SK-N-SH (cell line): ENCODE results near the gene KCTD11. TPM values are rescaled to one million over a fixed set of nuclear protein-coding genes. Genes with fewer than 3 reads are reported as not detected.

Source experiments
- CTCF ChIA-PET: fragments of 300-600, 350-600 bp; formaldehyde crosslinking; extraction: SDS; loops from one replicate; lab custom pipeline; 2021; lab: Yijun Ruan, JAX
- POLR2A ChIA-PET: fragments of 350-600 bp; sonication (Branson Sonifier 250); formaldehyde crosslinking; extraction: SDS; loops from one replicate; lab custom pipeline; 2020; ENCODE audit warnings: antibody characterized with exemption, inconsistent platforms; lab: Yijun Ruan, JAX
- DNase-seq: peaks from one replicate; pipeline ENCODE4 v3.0.0; 2012
- H2AFZ ChIP-seq: fragments of 200-600 bp; sonication (generic); 2 replicates; pipeline ENCODE4 v1.8.1; 2016; ENCODE audit warnings: antibody characterized with exemption, mild to moderate bottlenecking, low read depth
- H3F3A ChIP-seq: fragments of 200-600 bp; sonication (generic); replicated peaks from 2 replicates; pipeline ENCODE3; 2016; ENCODE audit warnings: antibody characterized with exemption, mild to moderate bottlenecking; ENCODE audit not compliant: insufficient read depth
- H3K27ac ChIP-seq, 2 experiments: fragments of 200-500 bp in 1 of 2; fragments of 200-600 bp in 1 of 2; sonication (Bioruptor generic) in 1 of 2; sonication (generic), shearing (Covaris generic) in 1 of 2; 2 replicates each; pipeline versions ENCODE4 v1.5.1 to v1.6.1; 2014 to 2016; ENCODE audit warnings: low read depth in 2 of 2, inconsistent platforms in 1 of 2, low read length in 1 of 2, mild to moderate bottlenecking in 1 of 2, mixed read lengths in 1 of 2
- H3K27me3 ChIP-seq: fragments of 200-600 bp; sonication (generic), shearing (Covaris generic); 2 replicates; pipeline ENCODE4 v1.6.1; 2016; ENCODE audit warnings: mixed run types; ENCODE audit not compliant: insufficient read depth
- H3K36me3 ChIP-seq, 2 experiments: fragments of 200-500 bp in 1 of 2; fragments of 200-600 bp in 1 of 2; sonication (Bioruptor generic) in 1 of 2; sonication (generic) in 1 of 2; replicated peaks in 1 of 2; 2 replicates each; pipeline versions ENCODE3 to v1.5.1; 2014 to 2016; ENCODE audit warnings: low read length in 1 of 2, mild to moderate bottlenecking in 1 of 2; ENCODE audit not compliant: insufficient read depth in 2 of 2, control insufficient read depth in 1 of 2
- H3K4me1 ChIP-seq, 2 experiments: fragments of 200-500 bp in 1 of 2; fragments of 200-600 bp in 1 of 2; sonication (Bioruptor generic) in 1 of 2; sonication (generic), shearing (Covaris generic) in 1 of 2; 2 replicates each; pipeline versions ENCODE4 v1.5.1 to v1.6.1; 2014 to 2016; ENCODE audit warnings: low read depth in 1 of 2, low read length in 1 of 2, mixed run types in 1 of 2; ENCODE audit not compliant: insufficient read depth in 2 of 2, control insufficient read depth in 1 of 2
- H3K4me2 ChIP-seq: fragments of 200-600 bp; sonication (generic), shearing (Covaris generic); 2 replicates; pipeline ENCODE4 v1.6.1; 2017; ENCODE audit warnings: mixed run types
- H3K4me3 ChIP-seq, 2 experiments: fragments of 200-500 bp in 1 of 2; fragments of 200-600 bp in 1 of 2; sonication (Bioruptor generic) in 1 of 2; sonication (generic), shearing (Covaris generic) in 1 of 2; 2 replicates each; pipeline versions ENCODE4 v1.5.1 to v1.8.1; 2014 to 2016; ENCODE audit warnings: low read depth in 2 of 2, inconsistent platforms in 1 of 2, low read length in 1 of 2, mild to moderate bottlenecking in 1 of 2, mixed read lengths in 1 of 2, moderate library complexity in 1 of 2
- H3K79me2 ChIP-seq: fragments of 200-600 bp; sonication (generic); 2 replicates; pipeline ENCODE4 v1.8.1; 2017; ENCODE audit warnings: mild to moderate bottlenecking; ENCODE audit not compliant: insufficient read depth
- H3K9ac ChIP-seq: fragments of 200-600 bp; sonication (generic); 2 replicates; pipeline ENCODE4 v1.6.1; 2017; ENCODE audit warnings: mixed run types
- H3K9me2 ChIP-seq: fragments of 200-600 bp; sonication (generic); 2 replicates; pipeline ENCODE4 v1.6.1; 2017; ENCODE audit warnings: mixed run types
- H3K9me3 ChIP-seq: fragments of 200-600 bp; sonication (generic); 2 replicates; pipeline ENCODE4 v1.6.1; 2017; ENCODE audit warnings: mixed run types, mild to moderate bottlenecking, moderate library complexity
- H4K20me1 ChIP-seq: fragments of 200-600 bp; sonication (generic); 2 replicates; pipeline ENCODE4 v1.6.1; 2017; ENCODE audit warnings: mild to moderate bottlenecking, mixed run types; ENCODE audit not compliant: insufficient read depth
- EP300 ChIP-seq, 2 experiments: IDR thresholded peaks; 2 replicates each; pipeline versions ENCODE4 v1.4.0 to v1.6.1; 2012; ENCODE audit warnings: borderline replicate concordance in 1 of 2, low read depth in 1 of 2, low read length in 1 of 2
- EZH2phosphoT487 ChIP-seq: fragments of 200-600 bp; sonication (generic); IDR thresholded peaks from 2 replicates; pipeline ENCODE4 v1.6.1; 2017; ENCODE audit warnings: low read depth, mixed run types, mild to moderate bottlenecking, antibody characterized with exemption, moderate library complexity, borderline replicate concordance
- FOXJ3 ChIP-seq: sonication (generic); formaldehyde crosslinking; IDR thresholded peaks from 2 replicates; pipeline ENCODE4 v1.5.1; 2020; ENCODE audit warnings: mild to moderate bottlenecking, missing genetic modification reagents
- FOXM1 ChIP-seq: IDR thresholded peaks from 2 replicates; pipeline ENCODE4 v1.4.0; 2012; ENCODE audit warnings: low read depth, mild to moderate bottlenecking
- GATA2 ChIP-seq: sonication (generic); formaldehyde crosslinking; IDR thresholded peaks from 2 replicates; pipeline ENCODE4 v1.5.0; 2020; ENCODE audit warnings: mild to moderate bottlenecking, missing genetic modification reagents
- JUND ChIP-seq: IDR thresholded peaks from 2 replicates; pipeline ENCODE4 v1.4.0; 2012
- MEF2A ChIP-seq: IDR thresholded peaks from 2 replicates; pipeline ENCODE4 v1.4.0; 2012; ENCODE audit warnings: low read depth, borderline replicate concordance
- MXI1 ChIP-seq: IDR thresholded peaks from 2 replicates; pipeline ENCODE4 v1.6.1; 2012; ENCODE audit warnings: mild to moderate bottlenecking, low read depth, low read length, improper control_type of control experiment
- NRF1 ChIP-seq: IDR thresholded peaks from 2 replicates; pipeline ENCODE4 v1.6.1; 2012; ENCODE audit warnings: low read depth, mild to moderate bottlenecking, low read length
- RAD21 ChIP-seq: IDR thresholded peaks from 2 replicates; pipeline ENCODE4 v1.6.1; 2012; ENCODE audit warnings: mild to moderate bottlenecking, low read length
- REST ChIP-seq: IDR thresholded peaks from 2 replicates; pipeline ENCODE4 v1.6.1; 2012; ENCODE audit warnings: mild to moderate bottlenecking, low read depth, low read length, moderate library complexity
- SIN3A ChIP-seq: IDR thresholded peaks from 2 replicates; pipeline ENCODE4 v1.6.1; 2012; ENCODE audit warnings: low read depth, mild to moderate bottlenecking, low read length, moderate library complexity, borderline replicate concordance
- TAF1 ChIP-seq: IDR thresholded peaks from 2 replicates; pipeline ENCODE4 v1.6.1; 2012; ENCODE audit warnings: low read depth, mild to moderate bottlenecking, low read length, moderate library complexity, borderline replicate concordance
- TEAD4 ChIP-seq: IDR thresholded peaks from 2 replicates; pipeline ENCODE4 v1.4.0; 2012; ENCODE audit warnings: mild to moderate bottlenecking, borderline replicate concordance; ENCODE audit not compliant: insufficient read depth
- USF1 ChIP-seq: IDR thresholded peaks from 2 replicates; pipeline ENCODE4 v1.4.0; 2012; ENCODE audit warnings: low read depth, borderline replicate concordance
- WGBS: methylation state at CpG from one replicate; pipeline ENCODE4 v1.1.6; 2017; ENCODE audit warnings: low lambda C conversion rate; 5-methylcytosine and 5-hydroxymethylcytosine counted together
- polyA plus RNA-seq, 3 experiments: library from polyadenylated mRNA; depleted of rRNA; stranded (reverse); fragments of >200 nt; gene quantifications; 2 replicates each; pipeline ENCODE4 v1.2.3, GENCODE V29; 2012
- TF ChIP-seq, protein P1 (sequence below): fragments of 150-350 bp; IDR thresholded peaks from 2 replicates; pipeline ENCODE4 v1.6.1; 2016; ENCODE audit warnings: mild to moderate bottlenecking, low read depth, low read length

Gene KCTD11
- polyA plus RNA-seq, 1 of the 3 experiments (the other 2 are of a cell fraction): 9.5 TPM

DNA sequence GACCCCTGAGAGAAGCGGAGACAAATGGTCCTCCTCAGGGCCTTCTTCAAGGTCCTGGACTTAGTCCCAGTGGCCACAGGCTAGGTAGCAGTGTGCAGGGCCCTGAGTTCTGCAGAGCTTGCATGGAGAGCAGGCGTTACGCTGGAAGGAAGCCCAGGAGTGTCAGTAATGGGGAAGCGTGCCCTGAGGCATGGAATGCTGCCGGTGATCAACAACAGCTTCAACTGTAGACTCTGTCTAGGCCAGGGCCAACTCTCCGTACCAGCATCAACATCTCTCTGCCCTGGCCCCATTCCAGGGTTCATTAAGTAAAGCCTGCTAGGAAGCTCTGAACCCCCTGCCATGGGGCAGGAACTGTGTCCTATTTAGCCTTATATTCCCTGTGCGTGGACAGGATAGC, 28.4 kb downstream of the KCTD11 start:
- H3K9me2 ChIP-seq: no peaks in the 10 kb centered on the region
- no peak overlapping the region for H3K27ac ChIP-seq
- no peak overlapping the region for H3K4me3 ChIP-seq
- no peak overlapping the region for H3K9ac ChIP-seq
- ChIA-PET POLR2A (interaction anchor here (0.6 to 1.2 kb wide), 4 partner anchors 23 to 333 kb away, joined by 3 to 4 read pairs (median 3); partner anchors contain the start of gene TMEM256), CTCF (interaction anchor here (1.1 to 1.3 kb wide), 5 partner anchors 9 to 180 kb away, joined by 3 to 11 read pairs (median 5); no protein-coding TSS in a partner anchor)
- H3K4me2 ChIP-seq: peak overlapping the region; percentile 37; the same call in 1 of the 2 replicates
- H3F3A ChIP-seq: no peaks in the 10 kb centered on the region
- H2AFZ ChIP-seq: no peak overlapping the region
- H3K36me3 ChIP-seq: no peaks in the 10 kb centered on the region
- TF ChIP-seq FOXM1: no peak
- TF ChIP-seq FOXJ3: no peak
- TF ChIP-seq GATA2 (CRISPR knock-in tag): no peak
- no peak for TF ChIP-seq NRF1
- no peak for TF ChIP-seq MXI1
- no peak for TF ChIP-seq TEAD4
- TF ChIP-seq SIN3A: no peak
- TF ChIP-seq, protein P1, sequence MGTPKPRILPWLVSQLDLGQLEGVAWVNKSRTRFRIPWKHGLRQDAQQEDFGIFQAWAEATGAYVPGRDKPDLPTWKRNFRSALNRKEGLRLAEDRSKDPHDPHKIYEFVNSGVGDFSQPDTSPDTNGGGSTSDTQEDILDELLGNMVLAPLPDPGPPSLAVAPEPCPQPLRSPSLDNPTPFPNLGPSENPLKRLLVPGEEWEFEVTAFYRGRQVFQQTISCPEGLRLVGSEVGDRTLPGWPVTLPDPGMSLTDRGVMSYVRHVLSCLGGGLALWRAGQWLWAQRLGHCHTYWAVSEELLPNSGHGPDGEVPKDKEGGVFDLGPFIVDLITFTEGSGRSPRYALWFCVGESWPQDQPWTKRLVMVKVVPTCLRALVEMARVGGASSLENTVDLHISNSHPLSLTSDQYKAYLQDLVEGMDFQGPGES: no peak
- TF ChIP-seq JUND: no peak
- no peak for TF ChIP-seq REST
- TF ChIP-seq RAD21: no peak
- TF ChIP-seq EZH2phosphoT487: no peak
- no peak for TF ChIP-seq USF1
- no peak for TF ChIP-seq TAF1
- TF ChIP-seq MEF2A: no peak
- no peak for TF ChIP-seq EP300 (IDR thresholded peaks at IDR 0.05; ENCODE audit: borderline replicate concordance in 1 of 2, low read depth in 1 of 2, low read length in 1 of 2)
- H3K27me3 ChIP-seq: peaks cover 8% of the 10 kb centered on the region; the same call in 1 of the 2 replicates
- WGBS: 59% methylated on average over 7 of the region's 7 CpGs
- H3K9me3 ChIP-seq: no peaks in the 10 kb centered on the region
- H3K79me2 ChIP-seq: no peaks in the 10 kb centered on the region
- DNase-seq: peak; percentile 54
- H3K4me1 ChIP-seq: peaks cover 0 to 32% of the 10 kb centered on the region in 2 experiments; a peak in 2 of 4 replicates
- no peaks in the 10 kb centered on the region for H4K20me1 ChIP-seq
